Activated naive CD8-positive, alpha-beta T cell treated with anti-CD3 and anti-CD28 coated beads, Interleukin-2, amount 10 ng/mL, durations not matched to agents 7 days and 5 days (primary cell): Measurements from ENCODE around the gene TSHR. TPM values are rescaled to one million over a fixed set of nuclear protein-coding genes. Genes with fewer than 3 reads are reported as not detected.

Experiments used
- ATAC-seq: fragments of 150-1000 bp; cut with Tn5 transposase; one replicate; pipeline ENCODE4 v1.10.0; 2021; ENCODE audit warnings: low read depth, moderate library complexity
- POLR2A ChIA-PET: fragments of 350-600 bp; sonication (Branson Sonifier 250); formaldehyde crosslinking; loops from one replicate; lab custom pipeline; 2021; ENCODE audit warnings: antibody characterized with exemption; lab: Charles Lee
- DNase-seq: peaks from one replicate; pipeline ENCODE4 v3.0.0; 2021
- H3K27ac Mint-ChIP-seq: one replicate; pipeline ENCODE4 v1.8.0; 2022; ENCODE audit warnings: mild to moderate bottlenecking, mixed read lengths
- H3K27me3 Mint-ChIP-seq: one replicate; pipeline ENCODE4 v1.8.0; 2022; ENCODE audit warnings: mild to moderate bottlenecking, moderate library complexity, mixed read lengths
- H3K36me3 Mint-ChIP-seq: one replicate; pipeline ENCODE4 v1.8.0; 2021; ENCODE audit warnings: mild to moderate bottlenecking, mixed read lengths
- H3K4me1 Mint-ChIP-seq: one replicate; pipeline ENCODE4 v1.8.0; 2021; ENCODE audit warnings: mixed read lengths
- H3K4me3 Mint-ChIP-seq: one replicate; pipeline ENCODE4 v1.8.0; 2022; ENCODE audit warnings: mild to moderate bottlenecking, moderate library complexity, mixed read lengths
- H3K9me3 Mint-ChIP-seq: one replicate; pipeline ENCODE4 v1.8.0; 2021; ENCODE audit warnings: mixed read lengths
- total RNA-seq, 2 experiments: library from RNA; stranded (reverse); gene quantifications; one replicate each; pipeline ENCODE4 v1.2.3, GENCODE V29; 2021

TSHR gene
- total RNA-seq, 2 experiments from 2014 or later: 0.37 to 0.39 TPM

- DNase-seq (peak; percentile 41), ATAC-seq (no peak)
- Mint-ChIP-seq H3K4me1 (peaks cover 1% of the 10 kb centered on the region), H3K27ac (no peak overlapping the region), H3K9me3 (no peaks in the 10 kb centered on the region), H3K36me3 (no peaks in the 10 kb centered on the region), H3K27me3 (peaks cover 13% of the 10 kb centered on the region), H3K4me3 (no peak overlapping the region)
- POLR2A ChIA-PET: interaction anchor here (1.0 kb wide), 1 partner anchor 183 kb away, joined by 3 read pairs; no protein-coding TSS in a partner anchor
Measured at GRCh38 chr14:80987235-80988032, 32.0 kb downstream of the TSHR start.

- peaks cover 14% of the 10 kb centered on the region for H3K27me3 Mint-ChIP-seq
- POLR2A ChIA-PET: interaction anchor here (1.0 kb wide), 1 partner anchor 182 kb away, joined by 3 read pairs; no protein-coding TSS in a partner anchor
Measured at GRCh38 chr14:80988192-80988591, 32.8 kb downstream of the TSHR start.

DNA sequence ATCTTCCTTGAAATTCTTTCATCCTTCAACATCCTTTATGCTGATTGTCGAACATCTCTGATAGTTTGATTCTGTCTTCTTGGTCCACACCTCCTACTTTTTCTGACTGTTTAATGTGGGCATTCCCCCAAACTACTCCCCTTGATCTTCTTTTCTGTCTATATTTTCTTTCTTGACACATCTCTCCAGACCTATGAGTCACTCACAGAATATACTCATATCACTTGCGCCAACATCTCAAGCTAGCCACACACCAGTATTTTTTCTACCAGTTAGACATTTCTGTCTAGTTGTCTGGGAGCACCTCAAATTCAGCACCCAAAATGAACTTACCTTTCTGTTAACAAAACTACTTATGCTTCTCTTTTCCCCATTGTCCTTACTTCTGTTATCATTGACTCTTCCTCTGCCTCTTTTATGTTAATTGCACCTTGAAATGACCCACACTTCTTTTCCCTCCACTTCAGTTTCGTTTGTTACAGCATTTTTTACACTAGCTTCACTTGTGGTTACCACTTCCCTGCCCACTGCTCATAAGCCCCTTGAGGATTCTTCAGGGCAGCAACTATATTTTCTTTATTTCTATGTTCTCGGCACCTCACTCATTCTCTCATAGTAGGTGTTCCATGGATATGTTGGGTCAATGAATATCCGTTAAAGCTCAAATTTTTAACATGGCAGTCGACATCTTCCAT is 33.5 kb downstream of the TSHR start:
- ATAC-seq: peak; percentile 54
- H3K27ac Mint-ChIP-seq: no peak overlapping the region

More at GRCh38 chr14:80988192-80988591, 32.8 kb downstream of the TSHR start:
- H3K27ac Mint-ChIP-seq: no peak overlapping the region
- no peaks in the 10 kb centered on the region for H3K9me3 Mint-ChIP-seq
- no peaks in the 10 kb centered on the region for H3K36me3 Mint-ChIP-seq
- no peak for ATAC-seq
- H3K4me1 Mint-ChIP-seq: peaks cover 1% of the 10 kb centered on the region
- DNase-seq: no peak
- no peak overlapping the region for H3K4me3 Mint-ChIP-seq

DNA sequence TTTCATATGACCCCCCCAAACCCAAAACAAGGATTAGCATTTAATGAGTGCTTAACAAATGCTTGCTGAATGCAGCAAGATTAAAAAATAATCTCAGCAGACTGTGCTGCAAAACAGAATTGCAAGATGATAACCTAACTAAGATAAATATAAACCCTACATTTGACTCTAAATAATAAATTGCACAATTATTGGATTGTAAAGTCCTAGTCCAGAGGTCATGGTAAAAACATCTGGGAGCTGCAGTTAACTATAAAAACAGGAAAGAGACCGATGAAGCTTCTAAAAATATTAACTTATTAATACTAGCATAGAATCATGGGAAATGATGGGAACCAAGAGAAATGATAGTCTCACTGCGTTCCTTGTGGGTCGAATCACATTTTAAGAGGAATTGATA is 37.2 kb downstream of the TSHR start:
- POLR2A ChIA-PET: no interaction called here

More for the DNA sequence above, 33.5 kb downstream of the TSHR start:
- Mint-ChIP-seq H3K36me3 (no peaks in the 10 kb centered on the region), H3K27me3 (peaks cover 11% of the 10 kb centered on the region), H3K4me3 (no peak overlapping the region), H3K4me1 (peaks cover 2% of the 10 kb centered on the region), H3K9me3 (no peaks in the 10 kb centered on the region)
- DNase-seq: no peak
- POLR2A ChIA-PET: no interaction called here

DNA sequence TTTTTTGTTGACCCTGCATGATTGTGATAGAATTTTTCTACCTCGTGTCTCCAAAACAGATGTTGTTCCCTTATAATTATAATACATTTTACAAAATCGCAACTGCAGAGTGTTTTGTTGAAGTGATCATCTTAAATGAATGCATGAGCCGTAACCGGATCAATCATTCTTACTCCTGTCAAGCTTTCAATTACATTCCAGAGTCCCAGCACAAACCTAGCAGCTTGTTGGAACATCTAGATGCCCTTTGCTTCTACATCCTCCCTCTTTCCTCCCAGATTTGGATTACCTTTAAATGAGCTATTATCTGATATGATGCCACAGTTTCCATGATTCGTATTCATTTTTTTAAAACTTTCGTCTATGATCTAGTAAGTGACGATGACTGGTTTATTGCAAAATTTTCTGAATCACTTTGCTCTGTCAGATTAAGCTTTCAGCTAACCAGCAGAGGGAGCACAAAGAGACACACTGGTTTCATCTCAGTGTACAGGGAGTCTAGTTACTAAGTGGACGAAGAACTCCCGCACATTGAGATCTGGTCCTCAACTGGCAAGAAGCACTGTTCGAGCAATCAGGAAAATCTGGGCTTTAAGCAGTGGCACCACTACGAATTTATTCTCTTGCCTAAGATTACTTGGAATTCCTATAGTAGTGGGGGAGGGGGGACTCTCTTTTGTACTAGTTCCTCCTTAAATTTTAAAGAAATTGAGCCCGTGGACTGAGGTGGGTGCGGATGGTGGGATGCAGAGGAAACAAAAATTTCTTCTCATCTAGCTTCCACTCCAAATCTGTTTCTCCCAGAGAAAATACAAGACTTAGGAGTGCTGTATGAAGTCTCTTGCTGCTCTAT is 40.9 kb downstream of the TSHR start:
- no peak overlapping the region for H3K27ac Mint-ChIP-seq
- H3K36me3 Mint-ChIP-seq: no peaks in the 10 kb centered on the region
- peaks cover 7% of the 10 kb centered on the region for H3K4me1 Mint-ChIP-seq
- POLR2A ChIA-PET: no interaction called here
- DNase-seq (no peak), ATAC-seq (peak; percentile 65)
- no peaks in the 10 kb centered on the region for H3K9me3 Mint-ChIP-seq
- peaks cover 51% of the 10 kb centered on the region for H3K27me3 Mint-ChIP-seq
- H3K4me3 Mint-ChIP-seq: no peak overlapping the region

More for the DNA sequence above, 37.2 kb downstream of the TSHR start:
- H3K27me3 Mint-ChIP-seq: peaks cover 33% of the 10 kb centered on the region
- H3K27ac Mint-ChIP-seq: no peak overlapping the region
- H3K4me1 Mint-ChIP-seq: peaks cover 7% of the 10 kb centered on the region
- no peaks in the 10 kb centered on the region for H3K36me3 Mint-ChIP-seq
- no peak overlapping the region for H3K4me3 Mint-ChIP-seq
- H3K9me3 Mint-ChIP-seq: no peaks in the 10 kb centered on the region
- no peak for DNase-seq
- ATAC-seq: no peak

DNA sequence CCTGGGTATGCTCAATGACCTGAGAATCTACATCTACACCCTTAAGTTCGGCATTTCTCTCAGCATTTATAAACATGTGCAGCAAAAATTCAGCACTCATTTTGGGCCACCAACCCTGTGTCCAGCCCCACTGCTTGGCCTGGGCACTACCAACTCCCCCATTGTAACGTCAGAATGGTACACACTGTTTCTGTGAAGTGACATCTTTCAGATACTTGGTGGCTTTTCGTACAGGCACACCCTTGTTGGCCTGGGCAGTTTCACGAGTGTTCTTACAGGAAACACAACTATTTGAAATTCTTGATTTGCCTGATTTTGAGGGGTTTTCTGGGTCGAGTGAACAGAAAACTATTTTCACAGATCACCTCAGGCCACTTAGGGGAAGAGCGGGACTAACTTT is 46.0 kb downstream of the TSHR start:
- no peak for DNase-seq
- POLR2A ChIA-PET: no interaction called here

GRCh38 chr14:81004575-81004974 is 49.2 kb downstream of the TSHR start:
- DNase-seq: no peak
- Mint-ChIP-seq H3K9me3 (no peaks in the 10 kb centered on the region), H3K27ac (no peak overlapping the region), H3K27me3 (peaks cover 22% of the 10 kb centered on the region), H3K36me3 (no peaks in the 10 kb centered on the region), H3K4me1 (no peaks in the 10 kb centered on the region), H3K4me3 (no peak overlapping the region)
- POLR2A ChIA-PET: no interaction called here
- ATAC-seq: no peak

More for the DNA sequence above, 46.0 kb downstream of the TSHR start:
- no peak for ATAC-seq
- Mint-ChIP-seq H3K9me3 (no peaks in the 10 kb centered on the region), H3K4me1 (peaks cover under 1% of the 10 kb centered on the region), H3K27me3 (peaks cover 38% of the 10 kb centered on the region), H3K4me3 (no peak overlapping the region), H3K27ac (no peak overlapping the region), H3K36me3 (no peaks in the 10 kb centered on the region)

DNA sequence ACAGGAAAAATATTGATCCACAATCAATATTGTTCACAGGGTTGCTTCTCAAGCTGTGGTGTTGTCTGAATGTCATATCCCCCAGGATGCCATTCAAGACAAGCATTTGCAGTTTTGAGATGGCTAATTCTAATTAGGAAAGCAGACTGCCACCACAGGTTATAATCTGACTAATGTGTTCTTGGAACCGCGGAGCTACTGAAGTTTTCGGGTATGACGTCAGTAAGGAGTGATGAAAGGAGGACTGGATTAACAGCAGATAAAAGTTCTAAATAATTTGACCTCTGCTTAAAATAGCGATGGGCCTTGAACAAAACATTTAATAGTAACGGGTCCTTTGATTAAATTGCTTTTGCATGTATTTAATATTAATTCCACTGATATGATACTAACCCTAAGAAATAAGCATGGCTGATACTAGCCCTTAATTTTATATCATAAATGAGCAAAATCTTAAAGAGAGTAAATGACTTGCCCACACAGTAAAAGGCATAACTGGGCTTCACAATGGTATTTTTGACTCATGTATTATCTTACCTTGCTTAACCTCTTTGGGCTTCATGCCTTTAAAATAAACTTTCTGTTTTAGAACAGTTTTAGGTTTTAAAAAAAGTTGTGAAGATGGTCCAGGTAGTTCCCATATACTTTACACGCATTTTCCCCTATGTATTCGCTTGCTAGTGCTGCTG is 50.3 kb downstream of the TSHR start:
- no peak for DNase-seq
- POLR2A ChIA-PET: no interaction called here
- no peaks in the 10 kb centered on the region for H3K9me3 Mint-ChIP-seq
- H3K27me3 Mint-ChIP-seq: peaks cover 14% of the 10 kb centered on the region
- H3K4me3 Mint-ChIP-seq: no peak overlapping the region
- H3K36me3 Mint-ChIP-seq: no peaks in the 10 kb centered on the region
- ATAC-seq: no peak
- no peak overlapping the region for H3K27ac Mint-ChIP-seq
- H3K4me1 Mint-ChIP-seq: no peaks in the 10 kb centered on the region

DNA sequence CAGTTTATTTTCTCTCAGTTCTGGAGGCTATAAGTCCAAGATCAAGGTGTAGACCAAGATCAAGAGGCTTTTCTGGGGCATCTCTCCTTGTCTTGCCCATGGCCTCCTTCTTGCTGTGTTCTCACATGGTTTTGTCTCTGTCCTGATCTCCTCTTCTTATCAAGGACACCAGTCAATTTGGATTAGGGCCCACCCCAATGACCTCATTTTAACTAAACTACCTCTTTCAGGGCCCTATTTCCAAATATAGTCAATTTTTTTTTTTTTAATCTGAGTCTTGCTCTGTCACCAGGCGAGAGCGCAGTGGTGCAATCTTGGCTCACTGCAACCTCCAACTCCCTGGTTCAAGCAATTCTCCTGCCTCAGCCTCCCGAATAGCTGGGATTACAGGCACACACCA is 50.8 kb downstream of the TSHR start:
- DNase-seq (no peak), ATAC-seq (no peak)
- no peak overlapping the region for H3K27ac Mint-ChIP-seq
- no peaks in the 10 kb centered on the region for H3K36me3 Mint-ChIP-seq
- no peak overlapping the region for H3K4me3 Mint-ChIP-seq
- POLR2A ChIA-PET: no interaction called here
- H3K4me1 Mint-ChIP-seq: no peaks in the 10 kb centered on the region
- no peaks in the 10 kb centered on the region for H3K9me3 Mint-ChIP-seq
- peaks cover 12% of the 10 kb centered on the region for H3K27me3 Mint-ChIP-seq

- POLR2A ChIA-PET: no interaction called here
- Mint-ChIP-seq H3K4me1 (no peaks in the 10 kb centered on the region), H3K27ac (no peak overlapping the region), H3K36me3 (no peaks in the 10 kb centered on the region), H3K9me3 (no peaks in the 10 kb centered on the region), H3K27me3 (peaks cover 6% of the 10 kb centered on the region), H3K4me3 (no peak overlapping the region)
- ATAC-seq (no peak), DNase-seq (no peak)
Measured at GRCh38 chr14:81007131-81007530, 51.7 kb downstream of the TSHR start.

GRCh38 chr14:81009346-81009745 is 53.9 kb downstream of the TSHR start:
- ATAC-seq: no peak
- Mint-ChIP-seq H3K27ac (no peak overlapping the region), H3K9me3 (no peaks in the 10 kb centered on the region), H3K27me3 (peaks cover 3% of the 10 kb centered on the region), H3K4me1 (no peaks in the 10 kb centered on the region), H3K36me3 (no peaks in the 10 kb centered on the region), H3K4me3 (no peak overlapping the region)
- DNase-seq: no peak
- POLR2A ChIA-PET: no interaction called here

DNA sequence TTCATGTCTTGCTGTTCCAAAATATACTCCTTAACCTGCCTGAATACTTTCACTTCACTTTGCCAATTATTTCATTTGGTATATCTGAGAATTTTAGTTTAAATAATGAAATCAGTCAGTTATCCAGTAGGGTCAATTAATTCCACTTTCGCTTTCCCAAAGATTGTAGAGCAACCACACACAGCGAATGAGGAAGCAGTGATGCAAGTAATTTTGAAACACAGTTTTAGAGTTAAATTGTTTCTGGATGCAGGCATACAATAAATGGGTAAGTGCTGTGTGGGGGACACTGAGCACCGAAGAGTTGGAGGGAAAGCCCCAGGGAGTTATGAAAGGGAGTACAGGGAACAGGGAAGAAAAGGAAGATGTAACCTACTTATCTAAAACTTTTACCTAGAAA is 62.8 kb downstream of the TSHR start:
- Mint-ChIP-seq H3K4me1 (no peaks in the 10 kb centered on the region), H3K27ac (no peak overlapping the region), H3K36me3 (no peaks in the 10 kb centered on the region), H3K4me3 (no peak overlapping the region), H3K27me3 (peaks cover 4% of the 10 kb centered on the region), H3K9me3 (no peaks in the 10 kb centered on the region)
- POLR2A ChIA-PET: no interaction called here
- DNase-seq (no peak), ATAC-seq (no peak)

DNA sequence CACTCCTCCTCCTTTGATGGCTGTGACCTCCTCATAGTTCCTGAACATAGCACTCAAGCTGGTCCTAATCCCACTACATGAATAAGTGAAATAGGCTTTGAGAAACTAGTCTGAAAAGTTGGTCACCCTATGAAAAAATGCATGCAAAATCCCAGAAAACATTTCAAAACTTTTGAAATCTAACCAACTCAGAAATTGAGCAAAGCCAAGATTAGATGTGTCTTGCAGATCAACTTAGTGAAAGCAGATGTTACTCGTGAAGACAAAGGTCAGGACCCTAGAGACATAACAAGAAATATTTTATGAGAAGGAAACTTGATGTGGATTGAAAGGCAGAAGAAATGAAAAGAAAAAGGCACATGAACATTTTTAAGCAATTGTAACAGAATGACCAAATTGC is 63.3 kb downstream of the TSHR start:
- Mint-ChIP-seq H3K27me3 (peaks cover 4% of the 10 kb centered on the region), H3K27ac (no peak overlapping the region), H3K4me1 (no peaks in the 10 kb centered on the region), H3K36me3 (no peaks in the 10 kb centered on the region), H3K9me3 (no peaks in the 10 kb centered on the region), H3K4me3 (no peak overlapping the region)
- ATAC-seq: no peak
- POLR2A ChIA-PET: no interaction called here
- DNase-seq: no peak
